HG03565 (cell line): ENCODE results near the gene ARFGAP2.

Source experiments
- ATAC-seq: cut with Tn5 transposase; IDR thresholded peaks from one replicate; pipeline ENCODE4 v1.9.1; 2021; ENCODE audit warnings: mild to moderate bottlenecking, moderate library complexity; ENCODE audit not compliant: unreplicated experiment

The ARFGAP2 gene

DNA sequence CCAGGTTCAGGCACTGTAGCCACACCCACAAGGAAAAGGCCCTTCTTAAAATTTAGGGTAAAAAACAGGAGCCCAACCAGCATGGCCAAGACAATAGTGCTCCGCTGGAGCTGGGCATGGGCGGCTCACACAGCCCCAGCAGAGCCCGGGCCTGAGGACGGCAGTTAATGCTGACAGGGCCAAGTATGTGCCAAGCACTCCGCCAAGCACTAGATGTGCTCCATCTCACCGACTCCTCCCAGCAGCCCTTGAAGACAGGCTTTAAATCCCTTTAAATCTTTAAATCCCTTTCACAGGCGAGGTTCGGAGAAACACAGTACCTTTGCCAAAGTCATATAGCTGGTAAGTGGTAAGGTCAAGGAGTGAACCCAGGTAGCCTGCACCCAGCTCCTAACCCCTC lies 4.8 kb downstream of the ARFGAP2 start:
- no peak for ATAC-seq

DNA sequence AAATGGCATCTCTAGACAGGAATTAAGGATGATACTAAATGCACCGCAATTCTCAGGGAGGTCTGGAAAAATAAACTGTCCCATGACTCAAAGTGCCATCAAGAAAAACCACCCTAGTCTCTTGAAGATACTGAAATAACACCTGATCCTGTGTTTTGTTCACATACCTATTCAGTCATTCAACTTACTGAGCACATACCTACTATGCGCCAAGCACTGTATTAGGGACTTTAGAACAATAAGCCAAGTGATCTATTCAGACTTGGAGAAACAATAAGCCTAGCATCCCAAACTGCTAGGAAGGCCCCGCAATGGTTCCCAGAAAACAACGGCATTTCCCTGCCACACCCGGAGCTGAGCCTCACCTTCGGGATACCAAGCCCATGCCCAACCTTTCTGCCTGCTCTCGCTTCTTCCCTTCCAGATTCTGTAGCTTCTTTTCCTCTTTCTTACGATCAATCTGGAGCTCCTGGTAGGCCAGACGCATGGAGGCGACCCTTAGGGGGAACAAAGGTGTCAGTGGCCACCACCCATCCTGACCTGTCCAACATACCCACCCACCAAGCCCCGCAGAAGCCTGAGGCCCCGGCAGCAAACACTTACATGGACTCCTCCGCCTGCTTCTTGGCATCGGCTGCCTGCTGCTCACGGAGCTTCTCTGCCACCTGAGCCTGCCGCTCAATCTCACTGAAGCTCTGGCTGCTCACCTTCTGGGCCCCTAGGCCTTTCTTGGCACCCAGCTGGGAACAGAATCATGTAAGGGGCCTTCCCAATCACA lies 5.4 kb downstream of the ARFGAP2 start:
- ATAC-seq, result no peak

DNA sequence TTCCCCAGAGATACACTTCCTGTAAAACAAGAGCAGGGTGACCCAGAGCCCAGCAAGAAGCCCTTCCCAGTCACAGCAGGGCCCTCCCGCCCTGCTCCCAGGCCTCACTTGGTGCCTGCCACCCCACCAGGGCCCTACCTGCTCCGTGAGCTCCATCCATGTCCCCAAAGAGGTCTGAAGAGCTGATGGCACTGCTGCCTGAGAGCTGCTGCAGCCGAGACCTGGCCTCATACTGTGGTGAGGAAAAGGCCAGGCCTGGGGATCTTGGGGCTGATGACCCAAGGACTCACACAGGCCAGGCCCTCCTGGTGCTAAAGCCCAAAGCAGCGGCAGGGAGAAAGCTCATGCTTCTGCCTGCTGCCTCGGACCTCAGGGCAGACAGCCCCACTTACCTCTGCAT lies 10.3 kb downstream of the ARFGAP2 start:
- no peak for ATAC-seq

DNA sequence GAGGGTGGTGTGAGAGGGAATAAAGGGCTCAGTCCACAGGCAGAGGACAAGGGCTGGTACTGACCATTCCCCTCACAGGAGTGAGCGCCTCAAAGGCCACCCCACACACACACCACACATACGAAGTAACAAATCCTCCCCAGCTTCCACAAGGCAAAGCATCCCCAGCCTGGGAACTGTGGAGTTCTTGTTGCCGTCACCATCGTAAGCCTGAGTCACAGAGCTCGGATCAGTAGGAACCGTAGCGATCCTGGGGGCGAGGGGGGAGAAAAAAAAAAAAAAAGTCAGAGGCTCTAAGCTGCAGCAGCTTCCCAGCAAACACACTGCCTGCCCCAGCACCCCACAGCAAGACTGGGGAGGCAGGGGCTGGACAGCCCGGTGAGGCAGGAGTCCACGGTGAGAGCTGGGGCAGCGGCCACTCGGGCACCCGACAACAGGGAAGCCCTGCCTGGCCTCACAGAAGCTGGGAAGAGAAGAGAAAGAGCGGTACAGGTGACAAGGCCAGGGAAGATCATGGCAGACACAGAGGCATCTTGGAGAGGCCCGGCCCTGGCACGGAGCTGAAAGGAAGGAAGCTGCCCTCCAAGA lies 11.3 kb downstream of the ARFGAP2 start:
- ATAC-seq, result no peak

DNA sequence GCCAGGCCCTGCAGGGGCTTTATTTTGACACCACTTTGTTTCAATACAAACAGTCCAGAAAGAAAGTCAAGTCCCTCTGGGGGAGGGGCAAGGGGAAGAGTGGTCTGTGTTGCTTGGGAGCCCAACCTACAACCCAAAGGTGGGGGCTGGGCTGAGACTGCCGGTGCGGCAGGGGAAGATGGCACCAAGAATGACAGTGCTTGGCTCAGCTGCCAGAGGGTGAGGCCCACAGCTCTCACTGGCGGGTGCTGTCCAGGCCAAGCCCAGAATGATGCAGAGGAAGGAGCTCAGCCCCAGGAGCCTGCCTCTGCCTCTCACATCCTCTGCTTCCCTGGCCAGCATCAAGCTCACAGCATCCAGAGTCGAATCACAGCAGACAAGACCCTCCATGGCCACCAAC lies 12.4 kb downstream of the ARFGAP2 start:
- ATAC-seq, result no peak

DNA sequence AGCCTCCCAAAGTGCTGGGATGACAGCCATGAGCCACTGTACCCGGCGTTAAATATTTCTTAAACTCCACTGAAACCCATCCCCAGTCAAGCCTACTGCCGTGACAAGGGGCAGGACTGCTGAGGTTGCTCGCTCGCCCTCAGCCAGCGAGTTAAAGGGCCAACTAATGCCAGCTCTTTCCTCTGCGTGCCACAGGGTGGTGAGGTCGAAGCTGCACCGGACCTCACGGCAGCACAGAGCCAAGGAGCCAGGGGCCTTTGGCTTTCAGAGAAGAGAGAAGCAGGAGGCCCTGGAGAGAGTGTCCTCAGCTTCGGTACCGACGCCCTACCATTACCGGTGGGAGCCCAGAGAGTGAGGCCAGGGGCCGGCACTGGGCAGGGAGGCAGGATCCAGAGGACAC lies 12.8 kb downstream of the ARFGAP2 start:
- ATAC-seq, result no peak

DNA sequence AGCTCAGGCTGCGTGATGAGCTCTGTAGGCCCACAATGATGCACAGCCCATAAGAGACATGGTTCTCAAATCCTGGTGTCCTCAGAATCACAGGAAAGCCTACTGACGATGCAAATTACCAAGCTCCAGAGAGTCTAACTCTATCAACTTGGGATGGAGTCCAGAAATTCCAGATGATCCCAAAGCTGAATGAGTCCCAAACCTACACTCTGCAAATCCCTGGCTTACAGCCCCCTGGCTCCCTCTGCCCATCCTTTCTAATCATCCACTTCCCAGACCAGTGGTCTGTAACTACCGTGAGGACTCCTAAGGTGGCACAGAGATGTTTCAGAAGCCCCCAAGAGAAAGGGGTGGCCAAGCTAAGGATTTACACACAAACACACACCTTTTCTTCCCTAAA lies 13.5 kb downstream of the ARFGAP2 start:
- no peak for ATAC-seq

DNA sequence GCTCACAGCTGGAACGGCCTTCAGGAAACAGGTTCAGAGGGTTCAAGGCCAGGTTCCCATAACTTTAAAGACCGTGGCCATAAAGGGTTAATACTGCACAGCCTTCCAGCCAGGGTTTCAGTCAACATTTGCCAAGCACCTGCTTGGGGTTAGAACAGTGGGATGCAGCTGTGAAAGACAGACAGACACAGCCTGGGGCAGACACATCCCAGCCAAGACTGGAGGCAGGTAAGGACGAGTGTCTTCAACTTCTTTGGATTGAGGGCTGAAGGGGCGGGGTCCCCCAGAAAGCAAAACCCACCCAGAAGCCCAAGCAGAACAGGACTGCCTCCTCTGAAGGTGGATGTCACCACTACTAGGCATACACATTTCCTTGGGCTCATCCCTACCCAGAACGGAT lies 14.3 kb downstream of the ARFGAP2 start:
- no peak for ATAC-seq

DNA sequence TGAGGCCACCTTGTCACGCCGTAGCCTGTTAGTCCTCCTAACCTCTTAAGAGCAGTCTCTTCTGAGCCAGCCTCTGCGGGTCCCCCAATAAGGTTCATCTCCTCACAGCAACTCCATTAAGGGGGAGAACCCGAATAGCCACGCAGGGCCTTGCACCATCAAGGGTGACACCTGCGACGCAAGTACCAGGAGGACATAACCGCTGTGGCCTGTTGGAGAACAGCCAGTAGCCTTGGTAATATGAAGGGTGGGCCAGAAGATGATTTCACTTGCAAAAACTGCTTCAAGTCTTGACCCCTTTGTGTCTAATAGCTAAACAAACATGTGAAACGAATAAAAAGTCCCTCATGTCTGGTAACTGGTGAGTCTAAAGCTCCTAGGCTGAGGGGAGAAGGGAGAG lies 14.8 kb downstream of the ARFGAP2 start:
- no peak for ATAC-seq

DNA sequence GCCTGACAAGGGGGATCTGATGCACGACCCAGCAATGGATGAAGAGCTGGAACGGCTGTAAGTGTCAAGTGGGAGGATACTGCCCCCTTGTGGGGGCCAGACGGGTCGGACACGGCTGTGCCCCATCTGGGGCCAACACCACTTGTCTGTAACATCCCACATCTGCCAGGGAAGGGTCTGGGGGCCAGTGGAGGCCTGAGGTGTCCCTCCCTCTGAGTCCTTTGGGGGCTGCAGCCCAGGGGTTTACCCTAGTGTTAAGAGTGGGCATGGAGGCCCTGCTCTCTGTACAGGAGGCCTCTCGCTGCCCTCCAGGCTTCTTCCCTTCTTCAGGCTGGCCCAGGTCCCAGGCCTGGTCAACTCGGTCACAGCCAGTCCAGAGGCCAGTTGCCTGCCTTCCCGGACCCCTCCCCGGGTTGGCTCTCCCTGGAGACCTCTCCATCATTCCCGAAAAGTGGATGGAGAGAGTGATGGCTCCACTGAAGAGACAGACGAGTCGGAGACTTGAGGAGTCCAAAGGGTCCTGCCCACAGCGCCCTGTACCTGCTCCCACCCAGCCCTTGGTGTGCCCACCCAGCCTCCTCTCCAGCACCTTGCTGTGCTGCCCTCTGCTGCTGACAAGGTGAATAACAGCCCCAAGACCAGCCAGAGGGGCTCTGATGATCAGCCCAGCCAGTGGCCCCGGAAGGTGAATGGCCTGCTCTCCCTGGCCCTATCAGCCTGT lies 15.4 kb downstream of the ARFGAP2 start:
- no peak for ATAC-seq

DNA sequence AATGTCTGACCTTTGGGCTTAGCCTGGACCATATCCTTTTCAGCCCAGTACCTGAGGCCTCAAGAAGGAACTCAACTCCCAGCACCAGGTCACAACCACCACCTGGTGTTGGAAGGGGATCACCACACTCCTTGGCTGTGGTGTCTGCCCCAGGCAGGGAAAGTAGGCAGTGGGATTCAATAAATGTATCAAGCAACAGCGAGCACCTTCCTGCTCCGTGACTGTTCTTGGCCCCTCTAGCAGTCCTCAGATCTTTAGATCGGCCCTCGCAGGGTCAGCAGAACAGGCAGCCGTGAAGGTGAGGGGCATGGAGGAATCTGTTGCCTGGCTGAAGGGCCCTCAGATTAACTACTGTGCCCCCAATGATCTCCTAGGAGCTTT lies 15.9 kb downstream of the ARFGAP2 start:
- ATAC-seq, result no peak

DNA sequence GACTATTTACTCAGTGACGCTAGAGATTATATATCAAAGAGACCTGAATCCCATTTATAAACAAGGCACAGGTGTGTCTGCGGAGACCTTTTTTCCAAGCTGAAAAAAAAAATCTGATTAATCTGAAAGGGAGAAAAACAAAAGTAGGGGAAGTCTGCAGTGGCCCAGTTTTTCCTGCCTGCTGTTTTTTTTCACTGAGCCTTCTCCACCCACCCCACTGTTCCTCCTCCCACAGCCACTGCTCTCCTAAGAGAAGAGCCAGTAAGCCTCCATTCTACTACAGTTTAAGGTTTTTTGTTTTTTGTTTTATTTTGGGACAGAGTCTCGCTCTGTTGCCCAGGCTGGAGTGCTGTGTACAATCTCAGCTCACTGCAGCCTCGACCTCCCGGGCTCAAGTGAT lies 18.4 kb downstream of the ARFGAP2 start:
- ATAC-seq, result no peak

DNA sequence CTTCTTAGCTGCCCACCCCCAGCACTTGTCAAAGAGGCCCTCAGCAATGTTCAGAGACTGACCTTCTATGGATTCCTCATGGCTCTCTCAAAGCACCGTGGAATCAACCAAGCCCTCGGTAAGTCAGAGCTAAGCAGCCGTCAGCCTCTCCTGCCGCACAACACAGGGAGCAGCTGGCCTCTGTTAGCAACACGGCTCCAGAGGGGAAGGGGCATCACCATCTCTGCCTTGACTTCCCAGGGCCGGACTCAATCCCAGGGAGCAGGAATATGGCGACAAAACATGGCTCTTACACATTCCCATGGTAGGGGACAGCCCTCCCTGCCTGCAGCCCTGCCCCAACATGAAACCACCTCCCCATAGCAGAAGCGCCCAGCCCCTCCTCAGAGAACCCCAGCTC lies 18.9 kb downstream of the ARFGAP2 start:
- ATAC-seq, result no peak

DNA sequence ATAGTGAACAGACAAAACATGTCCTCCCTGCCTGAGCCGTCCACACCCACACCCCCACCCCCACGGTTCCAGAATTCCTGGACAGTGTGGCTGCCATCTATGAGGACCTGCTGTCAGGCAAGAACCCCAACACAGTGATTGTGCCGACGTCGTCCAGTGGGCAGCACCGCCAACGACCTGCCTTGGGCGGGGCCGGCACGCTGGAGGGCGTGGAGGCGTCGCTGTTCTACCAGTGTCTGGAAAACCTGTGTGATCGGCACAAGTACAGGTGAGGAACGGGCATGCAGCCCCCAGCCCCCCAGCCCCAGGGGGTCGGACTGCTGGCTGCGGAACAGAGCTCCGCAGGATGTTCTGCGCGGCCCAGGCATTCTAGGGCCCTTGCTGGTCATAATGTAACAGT lies 19.7 kb downstream of the ARFGAP2 start:
- no peak for ATAC-seq

DNA sequence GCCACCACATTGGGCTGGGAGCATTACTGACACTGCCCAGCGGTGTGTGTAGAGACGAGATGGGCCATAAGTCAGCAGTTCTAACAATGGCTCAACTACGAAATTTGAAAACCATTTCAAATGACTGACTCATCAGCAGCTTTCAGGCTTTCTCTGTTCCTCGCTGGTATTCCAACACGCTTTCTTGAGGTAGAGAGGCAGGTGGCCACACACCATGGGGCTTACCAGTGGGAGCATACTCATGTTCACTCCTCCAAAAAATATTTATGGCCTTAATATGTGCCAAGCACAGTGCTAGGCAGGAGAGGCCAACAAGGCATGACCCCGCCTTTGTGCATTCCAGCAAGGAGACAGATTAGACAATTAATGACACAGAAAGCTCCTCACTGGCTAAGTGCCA lies 20.3 kb downstream of the ARFGAP2 start:
- ATAC-seq, result no peak

DNA sequence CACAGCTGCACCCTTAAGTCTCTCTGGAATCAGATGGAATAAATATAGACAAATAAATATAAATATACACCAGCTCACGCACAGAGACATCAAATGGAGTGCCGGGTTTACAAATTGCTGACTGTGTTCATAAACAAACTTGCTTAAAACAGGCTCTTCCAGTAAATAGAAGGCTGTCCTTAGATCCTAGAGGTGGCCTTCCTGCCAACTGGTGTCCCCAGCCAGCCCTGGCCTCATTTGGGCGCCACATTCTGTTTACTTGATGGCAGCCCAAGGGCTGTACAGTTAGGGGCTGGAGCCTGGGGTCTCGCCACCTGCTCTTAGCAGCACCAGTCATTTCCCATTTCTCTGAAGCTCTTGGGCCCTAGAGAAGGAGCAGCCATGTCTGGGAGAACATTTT lies 20.8 kb downstream of the ARFGAP2 start:
- ATAC-seq, result no peak

DNA sequence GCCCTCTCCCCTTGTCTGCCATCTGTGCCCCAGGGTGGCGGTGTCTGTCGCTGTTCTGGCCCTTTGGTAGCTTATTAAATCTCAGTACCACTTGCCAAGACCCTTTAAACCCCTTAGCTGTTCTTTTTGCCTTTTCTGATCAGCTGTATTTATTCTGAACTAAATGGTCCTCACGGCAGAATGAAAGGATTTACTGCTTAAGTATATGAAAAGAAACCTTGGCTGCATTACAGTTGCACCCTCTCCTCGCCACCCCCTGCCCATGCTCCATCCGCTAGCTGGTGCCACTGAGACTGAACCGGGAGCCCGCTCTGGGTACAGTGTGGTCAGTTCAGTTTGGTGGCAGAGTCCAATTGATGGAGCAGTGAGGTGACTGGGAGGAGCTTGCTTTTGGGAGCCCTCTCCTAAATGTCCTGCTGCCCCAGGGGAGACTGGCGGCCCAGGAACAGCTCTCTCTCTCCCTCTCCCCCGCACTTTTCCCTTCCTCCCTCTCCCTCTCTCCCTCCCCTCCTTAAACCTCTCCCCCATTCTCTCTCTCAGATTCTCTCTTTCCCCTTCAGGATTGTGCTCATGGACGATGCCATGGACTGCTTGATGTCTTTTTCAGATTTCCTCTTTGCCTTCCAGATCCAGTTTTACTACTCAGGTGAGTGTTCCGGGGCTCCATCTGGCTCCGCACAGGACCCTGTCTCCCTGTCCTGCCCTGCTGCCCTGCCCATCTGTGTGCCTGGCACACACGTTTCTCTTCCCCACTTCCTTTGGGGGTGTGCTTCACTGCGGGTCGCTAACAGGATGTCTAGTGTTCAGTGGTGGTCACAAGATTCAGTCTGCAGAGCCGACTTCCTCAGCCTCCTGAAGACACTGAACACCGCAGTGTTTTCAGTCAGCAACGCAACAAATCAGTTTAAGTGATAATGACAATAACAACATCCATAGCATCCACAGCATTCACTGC lies 21.8 kb downstream of the ARFGAP2 start:
- ATAC-seq, result no peak

DNA sequence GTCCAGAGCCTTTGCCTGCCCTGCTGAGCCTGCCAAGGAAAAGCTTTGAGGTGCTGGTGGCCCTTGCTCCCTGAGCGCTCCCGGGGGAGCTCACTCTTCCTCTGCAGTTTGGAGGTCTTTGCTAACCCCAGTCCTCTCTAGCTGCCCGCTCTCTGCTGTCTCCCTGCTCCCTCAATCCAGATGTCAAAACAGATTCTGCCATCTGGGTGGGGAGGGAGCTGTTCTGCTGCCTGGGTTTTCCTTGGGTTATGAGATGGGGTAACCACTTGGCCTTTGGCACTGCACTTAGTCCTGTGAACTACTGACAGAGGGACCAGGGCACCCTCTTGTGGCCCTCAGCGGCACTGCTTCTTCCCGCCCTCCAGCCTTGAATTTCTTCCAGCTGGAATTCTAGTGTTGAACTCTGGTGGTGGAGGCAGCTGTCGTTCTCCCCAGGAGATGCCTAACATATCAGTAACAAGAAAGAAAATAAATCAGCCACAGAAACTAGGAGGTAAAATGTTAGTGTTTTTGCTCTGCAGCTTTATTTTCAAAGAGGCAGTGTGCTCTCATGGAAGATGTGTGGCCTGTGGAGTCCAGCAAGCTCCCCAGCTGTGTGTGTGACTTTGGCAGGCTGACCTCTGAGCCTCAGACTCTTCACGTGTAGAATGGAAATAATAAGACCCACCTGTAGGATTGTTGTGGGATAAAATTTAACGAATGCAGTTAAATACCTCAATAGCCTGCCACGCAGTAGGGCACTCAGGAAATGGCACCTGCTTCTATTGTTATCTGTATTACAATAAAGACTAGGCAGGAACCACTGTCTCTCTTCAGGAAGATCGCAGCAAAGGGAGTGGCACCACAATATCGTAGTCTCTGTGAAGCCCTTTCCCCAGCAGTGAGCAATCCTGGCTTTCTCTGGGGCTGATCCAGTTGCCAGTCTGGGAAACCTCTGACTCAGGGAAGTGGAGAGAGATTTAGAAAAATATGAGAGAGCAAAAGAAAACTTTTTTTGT lies 23.4 kb downstream of the ARFGAP2 start:
- no peak for ATAC-seq

DNA sequence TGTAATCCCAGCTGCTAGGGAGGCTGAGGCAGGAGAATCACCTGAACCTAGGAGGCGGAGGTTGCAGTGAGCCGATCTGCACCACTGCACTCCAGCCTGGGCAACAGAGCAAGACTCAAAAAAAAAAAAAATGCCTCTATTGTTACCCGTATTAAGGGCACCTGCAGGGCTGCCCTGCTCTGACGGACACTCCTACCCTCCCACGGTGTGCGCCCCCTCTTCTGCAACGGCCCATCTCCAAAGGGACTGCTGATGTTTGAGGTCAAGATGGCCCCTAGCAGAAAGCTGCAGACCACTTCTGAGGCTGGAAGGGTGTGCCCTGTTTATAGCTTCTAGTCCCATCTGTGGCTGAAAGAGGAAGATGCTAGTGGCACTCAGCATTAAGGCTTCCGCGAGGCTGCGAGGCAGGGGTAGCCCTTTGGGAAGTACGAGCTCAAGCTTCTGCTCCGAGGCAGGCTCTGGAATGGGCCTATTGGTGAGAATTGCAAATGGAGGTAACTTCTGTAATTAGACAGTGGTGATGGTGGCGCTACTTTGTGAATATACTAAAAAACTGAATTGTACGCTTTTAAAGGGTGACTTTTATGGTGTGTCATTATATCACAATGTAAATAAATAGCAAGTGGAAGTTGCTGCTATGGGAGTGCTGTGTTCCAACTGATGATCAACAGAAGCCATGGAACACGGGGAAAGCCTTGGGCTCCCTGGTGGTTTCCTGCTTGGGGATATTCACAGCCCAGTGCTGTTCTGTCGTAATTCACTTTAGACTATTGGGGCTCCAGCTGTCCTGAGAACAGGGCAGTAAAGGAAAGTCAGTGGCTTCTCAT lies 24.3 kb downstream of the ARFGAP2 start:
- no peak for ATAC-seq
